ENCODE measurements around the gene TTC12.
A peak's percentile ranks its signal among the peaks of the same experiment; 100 is the strongest.

TTC12 gene

DNA sequence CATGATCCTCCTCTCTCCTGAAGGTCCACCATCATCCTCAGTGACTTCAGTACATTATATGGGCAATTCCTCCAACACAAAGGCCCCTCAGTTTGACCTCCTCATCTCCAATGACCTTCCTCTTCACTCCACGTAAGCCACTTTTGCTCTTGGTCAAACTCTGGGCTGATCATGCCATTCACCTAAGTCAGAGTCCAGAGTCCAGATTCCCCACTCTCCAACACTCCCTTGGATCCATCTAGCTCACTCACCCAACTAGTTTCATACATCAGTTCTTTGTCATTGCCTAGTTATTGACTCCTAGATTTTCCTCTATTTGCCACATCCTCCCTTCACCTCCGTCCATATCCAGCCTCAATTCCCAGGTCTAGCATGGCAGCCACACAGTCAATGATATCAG lies 30.5 kb upstream of the TTC12 start:
- no peak for DNase-seq (ENCODE audit: low read depth)
- H3K4me3 ChIP-seq (ENCODE audit: low read length) = no peak overlapping the region
- TF ChIP-seq, protein P1, sequence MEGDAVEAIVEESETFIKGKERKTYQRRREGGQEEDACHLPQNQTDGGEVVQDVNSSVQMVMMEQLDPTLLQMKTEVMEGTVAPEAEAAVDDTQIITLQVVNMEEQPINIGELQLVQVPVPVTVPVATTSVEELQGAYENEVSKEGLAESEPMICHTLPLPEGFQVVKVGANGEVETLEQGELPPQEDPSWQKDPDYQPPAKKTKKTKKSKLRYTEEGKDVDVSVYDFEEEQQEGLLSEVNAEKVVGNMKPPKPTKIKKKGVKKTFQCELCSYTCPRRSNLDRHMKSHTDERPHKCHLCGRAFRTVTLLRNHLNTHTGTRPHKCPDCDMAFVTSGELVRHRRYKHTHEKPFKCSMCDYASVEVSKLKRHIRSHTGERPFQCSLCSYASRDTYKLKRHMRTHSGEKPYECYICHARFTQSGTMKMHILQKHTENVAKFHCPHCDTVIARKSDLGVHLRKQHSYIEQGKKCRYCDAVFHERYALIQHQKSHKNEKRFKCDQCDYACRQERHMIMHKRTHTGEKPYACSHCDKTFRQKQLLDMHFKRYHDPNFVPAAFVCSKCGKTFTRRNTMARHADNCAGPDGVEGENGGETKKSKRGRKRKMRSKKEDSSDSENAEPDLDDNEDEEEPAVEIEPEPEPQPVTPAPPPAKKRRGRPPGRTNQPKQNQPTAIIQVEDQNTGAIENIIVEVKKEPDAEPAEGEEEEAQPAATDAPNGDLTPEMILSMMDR (conservative IDR thresholded peaks at IDR 0.05; ENCODE audit: low read length) = no peak

DNA sequence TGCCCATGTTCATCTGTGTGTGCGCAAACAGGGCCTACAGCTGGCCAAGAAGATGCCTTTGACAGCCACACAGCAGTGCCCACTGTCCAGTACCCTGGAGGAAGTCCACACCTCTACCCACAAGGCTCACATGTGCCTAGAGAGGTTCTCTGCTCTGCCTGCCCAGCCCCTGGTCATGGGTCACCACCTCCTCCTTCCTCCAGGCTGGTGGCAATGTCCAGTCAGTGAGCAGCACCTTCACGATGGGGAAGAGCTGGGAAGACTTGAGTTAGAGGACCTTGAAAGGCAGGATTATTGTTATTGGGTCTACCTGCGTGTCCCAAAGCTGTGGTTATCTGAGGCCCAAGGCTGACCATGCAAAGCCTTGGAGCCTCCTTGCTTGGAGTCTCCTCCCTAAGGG lies 28.4 kb upstream of the TTC12 start:
- no peak overlapping the region for H3K4me3 ChIP-seq (ENCODE audit: low read length)
- no peak for DNase-seq (ENCODE audit: low read depth)
- TF ChIP-seq, protein P1 (conservative IDR thresholded peaks at IDR 0.05; ENCODE audit: low read length) = no peak

DNA sequence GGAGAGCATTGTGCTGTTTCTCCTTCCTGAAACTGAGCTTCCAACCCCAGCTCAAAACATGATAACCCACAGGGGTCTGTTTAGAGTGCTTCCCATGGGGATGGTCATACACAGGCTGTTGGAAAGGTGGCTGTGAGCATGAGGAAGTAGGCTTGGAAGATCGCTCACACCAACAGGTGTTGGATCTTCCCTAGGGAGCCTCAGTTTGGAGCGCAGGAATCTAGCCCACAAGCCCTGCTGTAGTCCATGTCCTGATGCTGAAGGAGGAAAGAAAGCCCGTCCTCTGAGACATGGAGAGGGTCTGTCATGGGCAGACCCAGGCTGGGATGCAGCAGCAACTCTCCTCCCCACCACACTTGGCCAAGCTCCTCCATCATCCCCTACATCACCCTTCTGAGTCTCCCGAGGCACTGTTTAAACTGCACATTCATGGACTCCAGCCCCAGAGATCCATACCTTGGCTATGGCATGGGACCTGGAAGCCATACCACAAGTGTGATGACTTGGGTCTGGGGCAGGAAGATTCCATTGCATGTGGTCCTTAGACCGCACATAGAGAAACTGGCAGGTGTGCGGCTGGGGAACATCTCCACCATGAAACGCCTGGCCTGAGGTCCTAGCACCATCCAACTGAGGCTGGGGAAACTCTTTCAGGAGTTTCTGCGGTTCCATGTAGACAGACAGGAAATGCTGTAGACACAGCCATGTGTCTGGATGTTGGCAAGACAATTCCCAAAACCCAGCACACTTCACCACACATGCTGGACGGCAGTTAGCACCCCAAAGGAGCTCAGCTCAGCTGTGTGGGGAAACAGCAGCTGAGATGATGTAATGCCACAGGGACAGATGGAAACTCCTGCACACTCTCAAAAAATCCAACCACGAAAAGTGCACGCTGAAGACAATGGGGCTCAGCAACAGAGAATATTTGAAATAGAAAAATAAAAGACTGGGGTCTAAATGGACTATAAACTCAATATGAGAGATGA lies 27.6 kb upstream of the TTC12 start:
- no peak overlapping the region for H3K4me3 ChIP-seq (ENCODE audit: low read length)
- TF ChIP-seq, protein P1 (conservative IDR thresholded peaks at IDR 0.05; ENCODE audit: low read length) = no peak
- DNase-seq (ENCODE audit: low read depth) = peak; percentile 87

DNA sequence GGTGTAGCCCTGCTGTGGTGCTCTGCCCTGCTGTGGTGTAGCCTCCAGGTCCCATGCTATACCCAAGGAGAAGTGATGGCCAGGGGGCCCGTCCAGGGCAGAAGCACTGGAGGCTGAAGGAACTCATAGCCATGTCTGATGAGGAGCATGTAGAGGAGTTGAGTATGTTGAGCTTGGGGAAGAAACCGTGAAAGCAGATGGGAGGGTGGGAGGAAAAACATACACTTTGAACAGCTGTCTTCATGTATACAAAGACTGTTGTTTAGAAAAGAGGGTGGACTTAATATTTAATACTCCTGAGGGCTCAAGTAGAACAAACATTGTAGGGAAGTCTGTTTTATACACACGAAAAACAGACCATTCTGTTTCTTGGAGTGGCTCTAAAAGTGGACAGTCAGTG lies 26.6 kb upstream of the TTC12 start:
- no peak for DNase-seq (ENCODE audit: low read depth)
- H3K4me3 ChIP-seq (ENCODE audit: low read length) = no peak overlapping the region
- TF ChIP-seq, protein P1 (conservative IDR thresholded peaks at IDR 0.05; ENCODE audit: low read length) = no peak

DNA sequence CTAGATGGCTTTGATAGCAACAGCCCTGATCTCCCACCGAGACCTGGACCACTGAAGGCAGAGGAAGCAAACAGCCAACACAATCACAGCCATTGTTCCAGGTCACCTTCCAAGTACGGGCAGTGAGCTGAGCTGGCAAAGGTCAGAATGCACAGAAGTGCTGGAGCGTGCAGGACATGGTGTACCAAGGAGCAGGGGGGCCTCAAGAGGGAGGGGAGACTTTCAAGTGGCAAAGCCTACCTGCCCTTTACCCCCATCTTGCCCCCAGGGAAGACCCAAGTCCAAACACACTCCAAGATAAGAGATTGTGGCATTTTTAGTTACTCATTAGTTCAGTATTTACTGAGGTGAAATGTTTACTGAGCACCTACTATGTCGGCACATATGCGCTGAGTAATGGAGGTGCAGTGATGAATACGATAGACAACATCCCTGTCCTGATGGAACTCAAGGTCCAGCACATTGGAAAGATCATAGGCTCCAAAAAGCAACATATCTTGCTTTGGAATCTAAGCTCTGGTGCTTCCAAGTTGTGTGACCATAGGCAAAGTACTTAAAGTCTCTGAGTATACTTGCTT lies 26.0 kb upstream of the TTC12 start:
- no peak overlapping the region for H3K4me3 ChIP-seq (ENCODE audit: low read length)
- TF ChIP-seq, protein P1 (conservative IDR thresholded peaks at IDR 0.05; ENCODE audit: low read length) = no peak
- no peak for DNase-seq (ENCODE audit: low read depth)

DNA sequence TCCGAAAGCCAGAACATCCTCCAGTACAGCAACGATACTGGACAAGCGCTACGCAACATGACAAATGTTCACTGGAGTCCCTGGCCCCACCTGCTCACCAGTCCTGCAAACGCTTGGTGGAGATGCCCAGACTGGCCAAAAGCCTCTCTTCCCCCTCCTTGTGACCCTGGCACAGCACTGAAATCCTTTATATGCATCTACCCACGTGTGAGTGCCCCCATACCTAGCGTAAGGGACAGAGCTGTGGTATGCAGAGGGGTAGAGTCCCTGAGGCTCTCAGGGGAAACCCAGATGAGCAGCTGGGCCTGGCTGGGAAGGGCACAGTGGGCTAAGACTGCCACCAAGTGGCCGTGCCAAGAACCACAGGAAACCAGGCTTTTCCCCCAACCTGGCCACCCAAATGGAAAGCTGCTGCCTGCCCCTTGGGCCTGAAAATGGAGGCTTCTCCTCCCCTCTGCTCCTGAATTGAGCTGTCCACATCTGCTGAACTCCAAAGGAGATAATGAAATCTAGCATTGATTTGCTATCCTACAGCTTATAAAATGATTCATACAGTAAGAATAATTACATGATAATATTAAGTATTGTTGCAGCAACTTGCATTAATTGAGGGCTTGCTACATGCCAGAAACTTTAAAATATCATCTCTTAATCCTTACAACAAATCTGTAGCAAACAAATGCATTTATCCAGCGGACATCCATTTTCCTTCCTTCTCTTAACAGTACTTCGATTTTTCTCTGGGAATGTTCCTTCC lies 24.8 kb upstream of the TTC12 start:
- H3K4me3 ChIP-seq (ENCODE audit: low read length) = no peak overlapping the region
- TF ChIP-seq, protein P1 (conservative IDR thresholded peaks at IDR 0.05; ENCODE audit: low read length) = peak; percentile 98
- DNase-seq (ENCODE audit: low read depth) = peak; percentile 44
